GM21526 (cell line): ENCODE measurements around the gene OR10H1.
"Not testable (repeated sequence)": the region's sequence is repeated elsewhere in the genome, so short reads cannot be mapped to it uniquely, and the experiment has no call there.

Experiments used
- ATAC-seq: cut with Tn5 transposase; IDR thresholded peaks from one replicate; pipeline ENCODE4 v1.9.1; 2021; ENCODE audit warnings: moderate library complexity; ENCODE audit not compliant: unreplicated experiment, low FRiP score

The OR10H1 gene

GRCh38 chr19:15776991-15777970 is 38.2 kb downstream of the OR10H1 start:
- no peak for ATAC-seq

DNA sequence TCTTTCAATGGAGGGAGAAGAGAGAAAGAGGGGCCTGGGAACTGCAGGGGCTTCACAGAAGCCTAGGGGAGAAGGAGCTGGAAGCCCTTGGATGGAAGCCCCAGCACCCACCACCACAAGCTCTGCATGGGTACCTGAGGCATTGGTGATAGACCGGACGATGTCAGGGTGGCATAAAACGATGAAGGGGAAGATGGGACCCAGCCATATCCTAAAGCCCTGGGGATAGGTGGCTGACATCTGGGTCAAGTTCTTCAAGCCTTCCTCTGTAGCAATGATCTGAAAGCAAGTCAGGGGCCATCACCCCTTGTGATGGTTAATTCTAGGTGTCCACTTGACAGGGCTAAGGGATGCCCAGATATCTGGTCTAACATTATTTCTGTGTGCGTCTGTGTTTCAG is 39.2 kb downstream of the OR10H1 start:
- no peak for ATAC-seq

DNA sequence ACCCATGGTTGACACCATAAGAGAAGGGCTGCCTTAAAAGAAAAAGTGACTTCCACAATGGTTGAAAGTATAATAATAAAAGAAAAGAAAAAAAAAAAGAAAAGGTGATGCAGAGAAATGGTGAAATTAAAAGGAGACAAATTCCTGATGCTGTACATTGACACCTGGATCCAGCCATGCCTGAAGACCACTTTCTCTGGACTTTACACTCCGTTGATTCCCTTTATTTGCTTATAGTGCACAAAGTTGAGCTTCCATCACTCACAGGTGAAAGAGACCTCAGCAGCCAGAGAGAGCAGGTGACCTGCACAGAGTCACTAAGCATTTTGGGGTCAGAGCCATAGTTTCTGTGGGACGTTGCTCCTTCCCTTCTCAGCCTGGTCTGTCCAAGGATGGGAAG is 40.2 kb downstream of the OR10H1 start:
- no peak for ATAC-seq

GRCh38 chr19:15774159-15774558 is 41.3 kb downstream of the OR10H1 start:
- not testable (repeated sequence) for ATAC-seq

DNA sequence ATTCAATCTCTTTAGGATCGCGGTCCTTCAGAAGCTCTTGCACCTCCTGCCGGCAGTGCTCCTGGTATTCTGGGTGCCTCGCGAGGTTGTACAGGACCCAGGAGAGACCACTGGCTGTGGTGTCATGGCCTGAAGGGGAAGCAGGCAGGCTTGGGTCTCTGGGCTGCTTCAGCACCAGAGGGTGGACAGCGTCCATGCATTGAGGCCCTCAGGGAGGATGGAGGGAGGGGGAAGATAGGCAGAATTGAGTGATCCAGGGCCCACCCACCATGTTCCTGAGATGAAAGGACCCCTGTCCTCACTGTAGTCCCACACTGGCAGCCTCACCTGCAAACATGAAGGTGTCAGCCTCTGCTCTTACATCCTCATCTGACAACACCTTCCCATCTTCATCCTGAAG is 45.9 kb downstream of the OR10H1 start:
- no peak for ATAC-seq

- ATAC-seq = no peak
These were observed 55.4 kb downstream of the OR10H1 start for GRCh38 chr19:15759962-15760565.

- no peak for ATAC-seq
These were observed 57.1 kb downstream of the OR10H1 start for GRCh38 chr19:15758379-15758778.
